ENCODE data around the gene ANKH.

Gene ANKH

DNA sequence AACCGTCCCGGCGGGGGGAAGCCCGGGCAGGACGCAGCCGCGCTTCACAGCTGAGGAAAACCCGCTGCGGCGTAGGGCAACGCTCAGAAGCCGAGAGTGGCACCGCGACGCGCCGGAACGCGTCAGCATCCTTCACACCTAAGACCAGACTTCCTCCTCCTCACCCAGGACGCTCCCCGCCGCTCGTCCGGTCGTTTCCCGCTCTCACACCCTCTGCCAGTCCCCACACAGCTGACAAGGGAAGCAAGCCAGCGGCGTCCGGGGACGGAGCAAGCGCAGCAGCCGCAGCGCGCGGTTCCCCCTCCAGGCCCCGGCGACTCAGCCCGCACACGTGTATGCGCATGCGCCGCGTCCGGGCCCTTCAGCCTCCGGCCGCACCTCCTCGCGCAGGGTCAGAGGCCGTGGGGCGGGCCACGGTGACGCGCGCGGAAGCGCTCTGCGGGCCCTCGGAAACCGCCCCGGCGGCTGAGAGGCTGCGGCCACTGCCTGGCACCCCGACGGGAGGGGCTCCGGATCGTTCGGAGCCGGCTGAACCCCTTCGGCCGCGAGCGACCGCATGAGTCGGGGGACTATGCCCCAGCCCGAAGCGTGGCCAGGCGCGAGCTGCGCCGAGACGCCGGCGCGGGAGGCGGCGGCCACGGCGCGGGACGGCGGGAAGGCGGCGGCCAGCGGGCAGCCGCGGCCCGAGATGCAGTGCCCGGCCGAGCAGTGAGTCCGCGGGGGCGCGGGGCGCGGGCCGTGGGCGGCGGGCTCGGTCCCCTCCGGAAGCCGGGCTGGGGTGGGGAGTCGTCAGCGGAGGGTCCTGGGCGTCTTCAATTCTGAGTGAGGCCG is 207.1 kb downstream of the ANKH start, which contains the start of gene OTULIN:
OTULIN (plus strand) TSS at position 449 of the 831 bp plus-strand sequence; CDS start at position 557, 108 bp downstream.
- DNase-seq (ENCODE audit: low read depth, low spot score), result peak; percentile 71

DNA sequence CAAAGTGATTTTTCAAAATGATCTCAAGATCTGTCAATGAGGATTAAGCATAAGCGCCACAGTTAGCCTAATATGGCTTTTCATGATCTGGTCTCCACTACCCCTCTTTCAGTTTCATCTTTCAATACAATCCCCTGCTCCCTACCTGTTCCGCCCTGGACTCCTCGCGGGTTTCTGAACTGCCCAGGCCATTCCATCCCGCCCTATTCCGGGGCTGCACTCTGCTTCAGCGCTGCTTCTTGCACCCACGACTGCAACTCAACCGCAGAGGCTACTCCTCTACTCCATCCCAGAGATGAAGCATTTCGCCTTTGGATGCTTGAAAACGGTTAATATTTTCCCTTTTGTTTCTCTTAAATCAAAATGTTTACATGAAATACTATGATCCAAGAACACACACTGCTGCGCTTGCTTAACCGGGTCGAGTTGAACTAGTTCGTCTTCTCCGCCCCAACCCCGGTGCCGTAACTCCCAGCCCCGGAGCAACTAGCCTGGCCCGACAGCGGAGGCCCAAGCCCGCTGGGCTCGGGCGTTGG is 207.8 kb downstream of the ANKH start:
- DNase-seq (ENCODE audit: low read depth, low spot score), result no peak

DNA sequence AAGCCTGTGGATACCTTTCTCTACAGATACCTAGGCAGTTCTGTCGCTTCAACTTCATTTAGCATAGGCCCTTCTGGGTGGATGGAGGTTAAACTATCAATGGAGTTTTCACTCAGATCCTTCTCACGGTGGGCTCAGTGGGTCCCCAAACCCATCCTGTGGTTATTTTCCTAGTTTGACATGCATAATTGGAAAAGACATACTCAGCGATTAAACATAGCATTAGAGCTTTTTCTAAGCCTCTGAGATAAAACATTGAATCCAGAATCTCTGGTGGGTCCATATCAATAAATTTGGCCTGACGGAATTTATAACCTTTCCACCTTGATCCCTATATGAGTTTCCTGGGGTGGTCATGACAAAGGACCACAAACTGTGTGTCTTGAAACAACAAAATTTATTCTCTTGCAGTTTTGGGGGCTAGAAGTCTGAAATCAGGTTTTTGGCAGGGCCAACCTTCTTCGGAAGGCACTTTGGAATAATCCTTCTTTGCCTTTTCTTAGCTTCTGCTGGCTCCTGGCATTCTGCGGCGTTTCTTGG is 208.8 kb downstream of the ANKH start:
- no peak for DNase-seq (ENCODE audit: low read depth, low spot score)

DNA sequence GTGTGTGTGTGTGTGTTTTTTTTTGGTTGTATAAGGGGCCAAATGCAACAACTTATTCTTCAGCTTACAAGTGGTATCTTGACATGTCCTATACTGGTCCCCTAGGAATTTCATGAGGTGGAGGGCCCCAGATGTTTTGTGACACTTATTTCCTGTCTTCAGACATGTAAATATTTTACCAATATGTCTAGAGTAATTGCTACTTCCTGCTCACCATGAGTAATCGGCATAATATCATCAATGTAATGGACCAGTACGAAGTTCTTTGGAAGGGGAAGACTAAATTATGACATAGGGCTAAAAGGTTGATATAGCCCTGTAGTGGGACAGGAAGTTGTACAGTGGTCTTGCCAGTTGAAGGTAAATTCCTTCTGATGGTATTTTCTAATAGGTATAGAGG is 210.7 kb downstream of the ANKH start:
- no peak for DNase-seq (ENCODE audit: low read depth, low spot score)

DNA sequence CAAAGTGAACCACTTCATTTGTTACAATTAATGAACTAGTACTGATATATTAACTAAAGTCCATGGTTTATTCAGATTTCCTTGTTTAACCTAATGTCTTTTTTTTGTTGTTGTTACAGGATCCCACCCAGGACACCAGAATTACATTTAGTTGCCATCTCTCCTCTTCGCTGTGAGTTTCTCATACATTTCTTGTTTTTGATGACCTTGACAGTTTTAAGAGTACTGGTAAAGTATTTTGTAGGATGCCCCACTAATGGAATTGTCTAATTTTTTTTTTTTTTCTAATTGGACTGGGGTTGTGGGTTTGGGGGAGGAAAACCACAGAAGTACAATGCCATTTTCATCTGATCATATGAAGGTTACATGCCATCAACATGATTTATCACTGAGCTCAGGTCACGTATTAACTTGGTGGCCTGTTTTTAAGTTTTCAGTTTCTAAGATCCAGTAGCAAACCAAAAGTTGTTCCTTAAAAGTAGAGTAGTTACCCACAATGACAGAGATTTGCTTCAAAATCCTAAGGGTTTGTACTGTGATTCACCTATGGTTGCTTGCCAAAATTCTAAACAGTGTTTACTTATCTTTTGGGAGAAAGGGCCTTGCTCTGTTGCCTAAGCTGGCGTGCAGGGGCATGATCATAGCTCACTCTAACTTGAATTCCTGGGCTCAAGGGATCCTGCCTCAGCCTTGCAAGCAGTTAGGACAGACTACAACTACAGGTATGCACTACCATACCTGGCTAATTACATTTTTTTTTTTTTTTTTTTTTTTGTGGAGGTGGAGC is 211.6 kb downstream of the ANKH start:
- no peak for DNase-seq (ENCODE audit: low read depth, low spot score)

DNA sequence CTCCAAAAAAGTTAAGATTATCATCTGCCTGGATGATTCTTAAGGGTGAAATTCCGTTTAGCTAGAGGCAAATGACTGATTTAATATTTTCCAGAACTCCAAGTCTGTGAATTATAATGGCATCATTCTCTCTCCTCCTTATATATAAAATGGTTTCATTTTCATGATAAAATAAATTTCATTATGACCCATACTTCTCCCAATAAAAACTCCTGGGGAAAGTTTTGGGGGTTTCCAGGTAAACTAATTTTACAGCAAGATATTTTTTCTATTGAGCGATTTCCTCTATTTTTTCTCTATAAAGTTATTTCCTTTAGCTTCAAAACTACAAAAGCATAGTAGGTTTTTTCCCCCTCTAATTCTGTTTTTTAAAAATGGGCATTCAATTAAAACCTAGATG is 214.7 kb downstream of the ANKH start:
- no peak for DNase-seq (ENCODE audit: low read depth, low spot score)

DNA sequence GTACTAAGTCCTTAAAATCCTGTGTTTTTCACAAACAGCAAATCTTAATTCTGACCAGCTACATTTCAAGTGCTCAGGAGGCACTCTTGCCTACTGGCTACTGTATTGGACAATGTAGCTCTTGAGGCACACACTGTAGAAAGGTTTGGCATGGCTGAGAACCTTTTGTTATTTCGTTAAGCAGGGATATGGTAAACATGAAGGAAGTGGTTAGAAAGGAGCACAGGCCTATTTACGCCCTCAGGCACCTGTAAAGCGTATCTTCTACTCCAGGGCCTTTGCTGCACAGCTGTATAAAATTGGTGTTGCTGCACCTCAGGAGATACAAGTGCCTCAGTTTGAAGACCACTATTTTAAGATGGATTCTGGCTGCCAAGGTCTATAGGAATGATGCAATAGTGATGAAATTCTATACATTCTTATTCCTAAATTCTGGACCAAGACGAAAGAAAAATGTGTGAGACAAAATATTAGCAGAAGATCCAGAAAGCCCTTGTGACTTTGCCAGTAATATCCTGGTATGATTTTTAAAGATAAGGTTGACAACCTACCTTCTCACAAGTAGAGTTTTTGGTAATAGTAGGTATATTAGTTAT is 216.3 kb downstream of the ANKH start:
- no peak for DNase-seq (ENCODE audit: low read depth, low spot score)

Measured in brain pericyte (primary cell).